Ovary (tissue), 9 donors: ENCODE data around the gene SUB1. TPM values are rescaled to one million over a fixed set of nuclear protein-coding genes. Genes with fewer than 3 reads are reported as not detected.

Experiments
- DNase-seq, 5 donors: peaks; one replicate each; pipeline ENCODE4 v3.0.0-alpha.2; 2019 to 2020
- H3K27ac ChIP-seq, 2 donors: fragments of 200-600 bp; one replicate each; pipeline versions ENCODE4 v1.5.1 to v1.8.0; 2019 to 2022
- H3K27me3 ChIP-seq: fragments of 200-600 bp; one replicate; pipeline ENCODE4 v1.8.0; 2022
- H3K36me3 ChIP-seq: fragments of 200-600 bp; sonication (generic); one replicate; pipeline ENCODE4 v1.5.1; 2019
- H3K4me1 ChIP-seq: one replicate; pipeline ENCODE4 v1.8.1; 2013; ENCODE audit warnings: mild to moderate bottlenecking, moderate library complexity; ENCODE audit not compliant: insufficient read depth
- H3K4me3 ChIP-seq: fragments of 200-600 bp; sonication (generic); one replicate; pipeline ENCODE4 v1.5.1; 2017
- H3K9me3 ChIP-seq, 2 donors: fragments of 200-600 bp in 1 of 2; sonication (generic) in 1 of 2; one replicate each; pipeline versions ENCODE4 v1.5.1 to v1.8.1; 2013 to 2019; ENCODE audit warnings: mild to moderate bottlenecking in 1 of 2, moderate library complexity in 1 of 2
- CTCF ChIP-seq, 3 donors: fragments of 450-650 bp in 2 of 3; fragments of 200-600 bp in 1 of 3; IDR thresholded peaks; one replicate each; pipeline versions ENCODE4 v1.5.1 to v1.8.0; 2016 to 2022; ENCODE audit warnings: antibody characterized with exemption in 3 of 3, mild to moderate bottlenecking in 1 of 3
- EP300 ChIP-seq: sonication (generic); formaldehyde crosslinking; IDR thresholded peaks from one replicate; pipeline ENCODE4 v1.6.1; 2017; ENCODE audit warnings: antibody characterized with exemption
- POLR2A ChIP-seq: fragments of 450-650 bp; IDR thresholded peaks from one replicate; pipeline ENCODE4 v1.6.1; 2017; ENCODE audit warnings: antibody characterized with exemption, mild to moderate bottlenecking, moderate library complexity
- WGBS, 3 donors: extraction: QIAGEN DNeasy Blood & Tissue Kit in 1 of 3; methylation state at CpG; one replicate each; pipeline versions ENCODE4 v1.1.5 to v1.1.7; 2013 to 2017; 5-methylcytosine and 5-hydroxymethylcytosine counted together
- intact Hi-C, 4 donors: fragments of 100-400 bp; cut with DNase I; formaldehyde crosslinking; loops; one replicate each; pipeline versions ENCODE4 v1.11.0 to v1.15.1; 2022 to 2023
- polyA plus RNA-seq, 2 donors: library from polyadenylated mRNA; stranded (reverse); fragments of 200-250 nt in 1 of 2; fragments of 350-450 nt in 1 of 2; fragmentation: Illumina TruSeq in 1 of 2; extraction: RNeasy Lipid Tissue Mini Kit (QIAGEN cat#74804) in 1 of 2; gene quantifications; one replicate each; pipeline ENCODE4 v1.2.3, GENCODE V29; 2013 to 2014
- total RNA-seq, 7 donors: library from RNA; depleted of rRNA in 2 of 7; stranded (reverse); fragments of >200 nt in 2 of 7; fragmentation: NEBNext Ultra II Directional in 3 of 7; extraction: Animal tissue kit (Norgen Biotek cat#: 25700) in 3 of 7; gene quantifications; one replicate each; pipeline versions ENCODE4 v1.1.0 to v1.2.4, GENCODE V29; 2016 to 2023
- donor health status: DM: no; HTN: no; CAD: no; lungs with moderate emphysema.
- donor health status: DM: no; HTN: no; CAD: no.
- donor health status: Bipolar disorder and iron deficiency.
- donor health status: DM: yes; HTN: yes; CAD: no.
- donor health status: DM: no; HTN: no; CAD: no.
- donor health status: DM: yes; HTN: yes; CAD: no.

The SUB1 gene
- total and polyA plus RNA-seq, 9 donors = 91.9 to 185 (median 124) TPM

GRCh38 chr5:32574540-32575175 is 10.7 kb upstream of the SUB1 start:
- Histone ChIP-seq H3K27me3 (no peaks in the 10 kb centered on the region), H3K4me1 (no peaks in the 10 kb centered on the region), H3K27ac (no peak overlapping the region), H3K4me3 (no peak overlapping the region), H3K36me3 (no peaks in the 10 kb centered on the region), H3K9me3 (no peaks in the 10 kb centered on the region)
- intact Hi-C loops = no loop called here
- no peak for TF ChIP-seq EP300
- no peak for TF ChIP-seq CTCF (IDR thresholded peaks at IDR 0.05)
- TF ChIP-seq POLR2A = no peak
- 75 to 83% (median 82%) methylated on average over 3 of the region's 3 CpGs for WGBS, 3 donors
- DNase-seq = no peak

GRCh38 chr5:32578363-32578762 is 7.0 kb upstream of the SUB1 start:
- Histone ChIP-seq H3K4me1 (no peaks in the 10 kb centered on the region), H3K36me3 (no peaks in the 10 kb centered on the region), H3K9me3 (no peaks in the 10 kb centered on the region), H3K27me3 (no peaks in the 10 kb centered on the region), H3K4me3 (no peak overlapping the region), H3K27ac (no peak overlapping the region)
- intact Hi-C loops = no loop called here
- TF ChIP-seq POLR2A = no peak
- TF ChIP-seq EP300 = no peak
- no peak for TF ChIP-seq CTCF (IDR thresholded peaks at IDR 0.05)
- 89 to 92% (median 92%) methylated on average over 3 of the region's 3 CpGs for WGBS, 3 donors
- no peak for DNase-seq

- no peaks in the 10 kb centered on the region for H3K4me1 ChIP-seq
- intact Hi-C loops = no loop called here
- H3K4me3 ChIP-seq = no peak overlapping the region
- H3K9me3 ChIP-seq = no peaks in the 10 kb centered on the region
- no peaks in the 10 kb centered on the region for H3K36me3 ChIP-seq
- TF ChIP-seq POLR2A (no peak), EP300 (no peak), CTCF (IDR thresholded peaks at IDR 0.05) (no peak)
- H3K27ac ChIP-seq = no peak overlapping the region
- DNase-seq = no peak
- no peaks in the 10 kb centered on the region for H3K27me3 ChIP-seq
- WGBS, 3 donors = 92 to 96% (median 94%) methylated on average over 3 of the region's 3 CpGs
These were observed 6.6 kb upstream of the SUB1 start for GRCh38 chr5:32578764-32579163.

- 75 to 83% (median 78%) methylated on average over 12 of the region's 12 CpGs for WGBS, 3 donors
- H3K27me3 ChIP-seq = no peaks in the 10 kb centered on the region
- H3K4me1 ChIP-seq = no peaks in the 10 kb centered on the region
- no peak overlapping the region for H3K27ac ChIP-seq
- H3K9me3 ChIP-seq = no peaks in the 10 kb centered on the region
- TF ChIP-seq CTCF (IDR thresholded peaks at IDR 0.05) (no peak), EP300 (no peak), POLR2A (no peak)
- intact Hi-C loops = loop anchor here in 2 of 4 donors (5.0 to 10.0 kb wide), 2 partner anchors 74 to 86 kb away; no protein-coding TSS in a partner anchor
- no peaks in the 10 kb centered on the region for H3K36me3 ChIP-seq
- no peak overlapping the region for H3K4me3 ChIP-seq
- no peak for DNase-seq
These were observed 4.2 kb upstream of the SUB1 start for GRCh38 chr5:32581010-32581785.
